ENCODE results near the gene HJV. TPM values are rescaled to one million over a fixed set of nuclear protein-coding genes. Genes with fewer than 3 reads are reported as not detected.

HJV gene
- total RNA-seq, 1 experiment from 2014 or later: not detected

GRCh38 chr1:146032631-146033219, 11.2 kb upstream of the HJV start:
- TF ChIP-seq POLR2AphosphoS5 (IDR thresholded peaks at IDR 0.05; ENCODE audit: low read depth, low read length) (no peak), SIN3A (IDR thresholded peaks at IDR 0.05; ENCODE audit: borderline replicate concordance, insufficient read depth, low read depth, low read length) (no peak), CTCF (IDR thresholded peaks at IDR 0.05) (peak; percentile 76)
- no TSS peak for BruUV-seq (replicated peaks)
- Histone ChIP-seq H3K4me3 (ENCODE audit: low read depth in 2 of 2, low read length in 2 of 2) (no peak overlapping the region), H3K4me1 (ENCODE audit: control insufficient read depth, insufficient read depth, low read length) (0 out of 2 replicates have a peak, but pooled peaks cover 6% of the 10 kb centered on the region), H3K9me3 (ENCODE audit: control insufficient read depth, insufficient read depth, low read depth, low read length) (no peaks in the 10 kb centered on the region), H3K27me3 (ENCODE audit: control insufficient read depth, insufficient read depth, low read length) (no peaks in the 10 kb centered on the region), H3K27ac (ENCODE audit: low read length) (no peak overlapping the region), H3K36me3 (ENCODE audit: control insufficient read depth, insufficient read depth, low read length) (no peaks in the 10 kb centered on the region)
- intact Hi-C loops (cut with micrococcal nuclease; ENCODE audit: unreplicated experiment): no loop called here
- ATAC-seq (no peak), DNase-seq (ENCODE audit: low read depth, low spot score) (peak; percentile 46)
- ChIA-PET CTCF (interaction anchor here (0.6 to 0.9 kb wide), 4 partner anchors 11 to 87 kb away, joined by 3 to 8 read pairs (median 4); partner anchors contain the start of genes ANKRD34A, HJV and POLR3GL), POLR2A (interaction anchor here (0.6 to 1.0 kb wide), 2 partner anchors 20 to 205 kb away, joined by 4 to 5 read pairs; no protein-coding TSS in a partner anchor)
- in situ Hi-C loops (cut with HindIII; ENCODE audit: low pct_unique_long_range_greater_than_20kb, low sequenced_read_pairs): no loop called here

GRCh38 chr1:146031476-146031875, 9.9 kb upstream of the HJV start:
- intact Hi-C loops (cut with micrococcal nuclease; ENCODE audit: unreplicated experiment) (no loop called here), in situ Hi-C loops (cut with HindIII; ENCODE audit: low pct_unique_long_range_greater_than_20kb, low sequenced_read_pairs) (no loop called here)
- 0 out of 2 replicates have a peak, but pooled peaks cover 6% of the 10 kb centered on the region for H3K4me1 ChIP-seq (ENCODE audit: control insufficient read depth, insufficient read depth, low read length)
- no peak overlapping the region for H3K27ac ChIP-seq (ENCODE audit: low read length)
- TF ChIP-seq CTCF (IDR thresholded peaks at IDR 0.05): no peak
- TF ChIP-seq POLR2AphosphoS5 (IDR thresholded peaks at IDR 0.05; ENCODE audit: low read depth, low read length): no peak
- no peak for TF ChIP-seq TCF7L2 (IDR thresholded peaks at IDR 0.05; ENCODE audit: low read depth, low read length)
- TF ChIP-seq SIN3A (IDR thresholded peaks at IDR 0.05; ENCODE audit: borderline replicate concordance, insufficient read depth, low read depth, low read length): no peak
- TF ChIP-seq REST (IDR thresholded peaks at IDR 0.05; ENCODE audit: insufficient read depth in 1 of 2, low read depth in 2 of 2, low read length in 1 of 2): no peak
- H3K4me3 ChIP-seq (ENCODE audit: low read depth in 2 of 2, low read length in 2 of 2): no peak overlapping the region
- no peaks in the 10 kb centered on the region for H3K9me3 ChIP-seq (ENCODE audit: control insufficient read depth, insufficient read depth, low read depth, low read length)
- no peaks in the 10 kb centered on the region for H3K27me3 ChIP-seq (ENCODE audit: control insufficient read depth, insufficient read depth, low read length)
- DNase-seq (ENCODE audit: low read depth, low spot score): no peak
- no peaks in the 10 kb centered on the region for H3K36me3 ChIP-seq (ENCODE audit: control insufficient read depth, insufficient read depth, low read length)
- no peak for ATAC-seq
- no TSS peak for BruUV-seq (replicated peaks)
- POLR2A ChIA-PET: no interaction called here
- CTCF ChIA-PET: no interaction called here

Measured in Panc1 (cell line).